AML-193 (cell line): ENCODE data around the gene AGAP9.
"Not testable (repeated sequence)": the region's sequence is repeated elsewhere in the genome, so short reads cannot be mapped to it uniquely, and the experiment has no call there.

Experiments used
- DNase-seq, 2 experiments: peaks; one replicate each; lab custom pipeline; 2025; lab: John Stamatoyannopoulos, UW

The AGAP9 gene

GRCh38 chr10:47485943-47486342 lies 37.5 kb downstream of the AGAP9 start:
- DNase-seq: not testable (repeated sequence)

DNA sequence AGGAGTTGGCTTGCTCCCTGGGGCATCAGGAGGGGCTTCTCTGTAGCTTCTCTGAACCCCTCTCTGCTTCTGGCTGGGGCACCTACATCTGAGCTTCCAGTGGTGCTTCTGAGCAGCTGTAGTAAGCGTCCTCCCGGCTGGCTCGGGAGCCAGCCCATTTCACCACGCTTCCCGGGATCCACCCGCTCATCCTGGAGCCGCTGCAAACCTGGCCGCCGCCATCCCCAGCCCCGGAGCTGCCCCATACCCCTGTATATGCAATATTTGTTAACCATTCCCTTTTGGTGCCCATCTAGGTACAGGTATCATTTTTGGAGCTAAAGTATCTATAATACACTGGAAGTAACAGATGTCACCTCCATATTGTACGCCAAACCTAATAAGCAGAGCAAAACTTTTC lies 38.7 kb downstream of the AGAP9 start:
- not testable (repeated sequence) for DNase-seq

DNA sequence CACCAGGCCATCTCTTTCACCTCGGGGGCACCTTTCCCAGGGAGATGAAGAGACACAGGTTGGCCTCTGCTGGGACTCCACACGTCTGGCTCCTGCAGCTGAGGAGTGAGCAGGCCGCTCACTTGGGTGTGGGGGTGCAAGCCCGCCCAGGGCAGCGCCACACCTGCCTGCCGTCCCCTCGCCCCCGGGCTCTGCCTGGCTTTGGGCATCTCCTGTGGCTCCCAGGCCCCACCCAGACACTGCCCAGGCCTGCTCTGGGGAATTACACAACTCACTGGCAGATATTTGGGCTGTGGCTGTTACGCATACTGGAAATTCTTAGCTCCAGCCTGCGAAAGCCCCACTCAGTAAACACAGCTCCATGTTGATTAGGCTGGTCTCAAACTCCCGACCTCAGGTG lies 39.5 kb downstream of the AGAP9 start, which contains the start of gene ANXA8:
ANXA8 (minus strand) TSS at position 193 of the 400 bp plus-strand sequence; CDS start at position 11, 182 bp downstream.
- not testable (repeated sequence) for DNase-seq

DNA sequence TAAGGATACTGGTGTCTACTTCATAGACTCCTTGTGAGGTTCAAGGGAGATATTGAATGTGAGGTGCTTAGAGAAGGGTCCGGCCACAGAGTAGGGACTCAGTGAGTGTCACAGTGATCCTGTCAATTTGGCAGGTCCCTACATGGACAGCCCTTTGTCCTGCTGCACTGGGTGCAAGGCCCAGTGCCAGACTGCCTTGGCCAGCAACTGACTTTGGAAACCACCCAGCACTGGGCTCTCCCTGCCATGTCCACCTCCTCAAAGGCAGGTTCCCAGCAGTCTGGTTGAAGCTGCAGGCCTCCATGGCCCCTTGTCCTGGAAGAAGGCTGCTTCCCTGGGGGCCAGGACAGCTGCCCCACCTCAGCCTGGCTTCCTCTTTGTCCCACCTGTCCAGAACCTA lies 41.1 kb downstream of the AGAP9 start:
- DNase-seq: not testable (repeated sequence)

GRCh38 chr10:47481768-47482181 lies 41.7 kb downstream of the AGAP9 start:
- DNase-seq: not testable (repeated sequence)

DNA sequence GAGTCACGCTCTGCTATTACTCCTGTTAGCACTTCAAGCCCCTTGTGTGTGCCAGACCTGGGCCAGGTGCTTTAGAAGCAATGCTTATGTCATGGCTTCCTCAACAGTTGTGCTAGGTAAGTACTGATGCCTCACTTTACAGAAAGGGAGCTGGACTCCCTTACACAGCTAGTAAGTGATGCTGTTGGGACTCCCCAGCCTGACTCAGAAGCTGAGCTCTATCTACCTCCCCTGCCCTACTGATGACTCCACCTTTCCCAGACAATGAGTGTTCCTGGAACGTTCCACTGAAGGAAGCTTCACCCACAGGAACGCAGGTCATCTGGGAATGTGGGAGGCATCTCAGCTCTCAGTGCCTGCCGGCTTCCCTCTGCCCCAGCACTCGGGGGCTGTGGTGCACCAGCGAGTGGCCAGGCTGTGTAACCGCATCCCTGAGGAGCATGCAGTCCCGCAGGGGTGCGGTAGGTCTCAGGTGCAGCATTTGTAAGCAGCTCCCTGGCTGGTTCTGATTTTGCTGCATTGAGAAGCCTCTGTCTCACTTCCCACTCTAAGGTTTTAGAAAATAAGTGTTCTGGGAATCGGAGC lies 42.2 kb downstream of the AGAP9 start:
- DNase-seq: not testable (repeated sequence)

GRCh38 chr10:47480133-47480532 lies 43.3 kb downstream of the AGAP9 start:
- not testable (repeated sequence) for DNase-seq

GRCh38 chr10:47478114-47478513 lies 45.3 kb downstream of the AGAP9 start:
- DNase-seq: not testable (repeated sequence)

- DNase-seq: not testable (repeated sequence)
Measured at GRCh38 chr10:47477078-47477477, 46.4 kb downstream of the AGAP9 start.

DNA sequence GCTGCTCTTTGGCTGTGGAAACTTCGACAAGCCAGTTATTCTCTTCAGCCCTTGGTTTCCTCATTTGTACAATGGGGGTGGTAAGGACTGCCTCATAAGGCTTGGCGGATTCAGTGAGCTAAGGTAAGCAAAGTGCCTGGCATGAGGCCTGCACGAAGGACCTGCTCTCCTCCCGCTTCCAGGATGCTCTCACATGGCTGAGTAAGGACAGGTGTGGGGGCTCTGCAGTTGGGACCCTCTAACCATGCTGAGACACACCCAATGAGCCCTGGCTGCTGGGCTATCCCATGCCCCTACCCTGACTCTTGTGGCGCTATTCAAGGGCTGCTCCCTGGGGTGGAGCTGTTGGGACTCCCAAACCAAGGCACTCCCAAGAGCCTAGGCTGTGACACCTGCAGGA lies 48.3 kb downstream of the AGAP9 start:
- DNase-seq: not testable (repeated sequence)

GRCh38 chr10:47473516-47473915 lies 49.9 kb downstream of the AGAP9 start:
- not testable (repeated sequence) for DNase-seq

GRCh38 chr10:47472647-47473046 lies 50.8 kb downstream of the AGAP9 start:
- DNase-seq: not testable (repeated sequence)

- not testable (repeated sequence) for DNase-seq
Measured at GRCh38 chr10:47472072-47472471, 51.4 kb downstream of the AGAP9 start.

- DNase-seq: not testable (repeated sequence)
Measured at GRCh38 chr10:47468731-47469528, 54.5 kb downstream of the AGAP9 start.

DNA sequence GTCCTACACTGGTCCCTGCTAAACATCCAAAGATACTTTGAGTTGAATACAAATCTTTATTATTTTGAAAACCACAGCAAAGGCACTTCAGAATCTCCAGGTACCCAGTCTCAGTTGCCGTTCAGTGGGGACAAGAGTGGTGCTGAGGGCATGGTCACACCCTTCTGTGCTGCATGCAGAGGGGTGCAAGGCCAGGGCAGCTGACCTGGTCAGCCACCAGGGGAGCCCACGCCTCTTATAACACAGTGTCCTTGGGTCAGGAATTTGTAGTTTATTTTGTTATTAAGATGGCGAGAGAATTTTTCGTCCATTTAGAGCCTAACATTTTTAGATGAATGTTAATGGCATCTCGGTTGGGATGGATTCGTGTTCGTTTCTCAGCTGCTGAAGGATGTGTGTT lies 55.5 kb downstream of the AGAP9 start:
- not testable (repeated sequence) for DNase-seq

DNA sequence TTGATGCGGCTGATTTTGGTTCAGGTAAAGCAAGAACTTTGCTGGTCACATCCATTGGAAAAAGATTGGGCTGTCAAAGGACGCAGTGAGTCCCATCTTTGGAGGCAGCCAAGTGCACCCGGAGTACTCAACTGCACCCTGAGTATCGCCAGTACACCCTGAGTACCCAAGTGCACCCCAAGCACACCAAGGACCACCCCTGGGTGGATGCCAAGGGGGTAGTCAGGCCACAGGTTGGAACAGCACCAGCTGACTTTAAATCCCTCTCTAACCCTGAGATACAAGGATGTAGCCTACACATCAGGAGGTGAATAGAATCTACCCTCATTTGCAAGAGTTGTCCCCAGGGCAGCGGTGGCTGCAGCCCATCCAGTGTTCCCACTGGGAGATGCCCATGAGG lies 56.0 kb downstream of the AGAP9 start:
- not testable (repeated sequence) for DNase-seq

- DNase-seq: not testable (repeated sequence)
Measured at GRCh38 chr10:47465216-47465917, 58.1 kb downstream of the AGAP9 start.

GRCh38 chr10:47462577-47463358 lies 60.7 kb downstream of the AGAP9 start:
- DNase-seq: not testable (repeated sequence)

GRCh38 chr10:47461261-47461687 lies 62.2 kb downstream of the AGAP9 start:
- DNase-seq: peak in 1 of 2 experiments; percentile 11

DNA sequence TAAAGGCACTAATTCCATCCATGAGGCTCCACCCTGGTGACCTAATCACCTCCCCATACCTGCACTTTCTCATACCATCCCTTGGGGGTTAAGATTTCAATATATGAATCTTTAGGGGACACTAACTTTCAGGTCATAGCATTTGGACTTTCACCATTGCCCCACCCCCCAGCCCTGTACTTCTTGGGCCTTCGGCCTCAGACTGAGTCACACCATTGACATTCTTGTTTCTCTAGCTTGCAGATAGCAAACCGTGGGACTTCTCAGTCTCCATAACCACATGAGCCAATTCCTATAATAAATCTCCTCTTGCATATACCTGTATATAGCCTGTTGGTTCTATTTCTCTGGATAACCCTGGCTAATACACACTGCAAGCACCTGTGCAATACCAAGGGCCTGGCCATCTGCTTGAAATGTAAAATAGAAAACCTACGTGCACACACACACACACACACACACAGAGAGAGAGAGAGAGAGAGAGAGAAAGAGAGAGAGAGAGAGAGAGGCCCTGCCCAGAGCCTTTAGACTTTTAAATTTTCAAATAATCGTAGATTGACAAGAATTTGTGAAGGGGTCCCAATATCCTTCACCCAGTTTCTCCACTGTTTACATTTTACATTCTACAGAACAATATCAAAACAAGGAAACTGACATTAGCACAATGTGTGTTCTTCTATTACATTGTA lies 64.8 kb downstream of the AGAP9 start:
- no peak for DNase-seq

DNA sequence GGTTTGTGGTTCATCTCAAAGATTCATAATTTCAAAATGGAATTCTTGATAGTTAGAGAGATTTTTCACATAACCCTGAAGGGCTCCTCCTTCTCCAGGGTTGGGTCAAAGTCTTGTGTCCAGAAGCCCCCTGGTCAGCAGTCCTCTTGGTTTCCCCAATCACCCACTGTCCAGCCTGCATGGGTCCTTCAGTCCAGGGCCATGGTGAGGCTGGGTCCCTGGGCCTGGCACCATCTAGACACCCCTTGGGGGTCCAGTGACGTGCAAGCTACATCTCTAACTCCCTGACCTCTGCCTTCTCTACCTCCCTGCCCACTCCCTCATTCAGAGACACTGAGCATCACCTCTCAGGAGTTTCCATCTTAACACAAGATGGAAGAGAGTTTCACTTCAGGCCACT lies 65.6 kb downstream of the AGAP9 start:
- DNase-seq: no peak
